ENCODE data around the gene PCDHGA11.
"Not testable (repeated sequence)": the region's sequence is repeated elsewhere in the genome, so short reads cannot be mapped to it uniquely, and the experiment has no call there.

Gene PCDHGA11

GRCh38 chr5:141399555-141400258 is 21.1 kb upstream of the PCDHGA11 start:
- DNase-seq = no peak

GRCh38 chr5:141402553-141403243 is 18.2 kb upstream of the PCDHGA11 start, which contains the start of gene PCDHGA9:
PCDHGA9 (plus strand) TSS chr5:141402778; CDS start chr5:141402953, 175 bp downstream.
- no peak for DNase-seq

GRCh38 chr5:141403387-141403786 is 17.5 kb upstream of the PCDHGA11 start:
- DNase-seq = no peak

GRCh38 chr5:141407790-141408505 is 12.9 kb upstream of the PCDHGA11 start, which contains the start of gene PCDHGB6:
PCDHGB6 (plus strand) TSS chr5:141408021; CDS start chr5:141408203, 182 bp downstream.
- not testable (repeated sequence) for DNase-seq

GRCh38 chr5:141409598-141410306 is 11.1 kb upstream of the PCDHGA11 start:
- DNase-seq = no peak

GRCh38 chr5:141411575-141411974 is 9.3 kb upstream of the PCDHGA11 start:
- no peak for DNase-seq

GRCh38 chr5:141412854-141413539 is 7.9 kb upstream of the PCDHGA11 start, which contains the start of gene PCDHGA10:
PCDHGA10 (plus strand) TSS chr5:141412987; CDS start chr5:141413176, 189 bp downstream.
- no peak for DNase-seq

- DNase-seq = no peak
Observed at GRCh38 chr5:141413540-141414069, 7.2 kb upstream of the PCDHGA11 start.

GRCh38 chr5:141414548-141415274 is 6.1 kb upstream of the PCDHGA11 start:
- not testable (repeated sequence) for DNase-seq

- DNase-seq = not testable (repeated sequence)
Observed at GRCh38 chr5:141415275-141415618, 5.6 kb upstream of the PCDHGA11 start.

GRCh38 chr5:141417494-141418172 is 3.2 kb upstream of the PCDHGA11 start, which contains the start of gene PCDHGB7:
PCDHGB7 (plus strand) TSS chr5:141417677; CDS start chr5:141417860, 183 bp downstream.
- peak; percentile 47 for DNase-seq

GRCh38 chr5:141419074-141419880 is 1.6 kb upstream of the PCDHGA11 start:
- no peak for DNase-seq

GRCh38 chr5:141421489-141421855 is 621 bp downstream of the PCDHGA11 start:
- DNase-seq = no peak

- DNase-seq = no peak
Observed at GRCh38 chr5:141422742-141423291, 2.0 kb downstream of the PCDHGA11 start.

GRCh38 chr5:141427783-141428426 is 7.1 kb downstream of the PCDHGA11 start:
- DNase-seq = no peak

GRCh38 chr5:141430332-141431113 is 9.7 kb downstream of the PCDHGA11 start, which contains the start of gene PCDHGA12:
PCDHGA12 (plus strand) TSS chr5:141430507; CDS start chr5:141430760, 253 bp downstream.
- no peak for DNase-seq

- no peak for DNase-seq
Observed at GRCh38 chr5:141431286-141431685, 10.4 kb downstream of the PCDHGA11 start.

- DNase-seq = not testable (repeated sequence)
Observed at GRCh38 chr5:141432308-141432707, 11.5 kb downstream of the PCDHGA11 start.

All from GOT3 (cell line).